B cell (primary cell): ENCODE measurements around the gene ZSCAN10. TPM values are rescaled to one million over a fixed set of nuclear protein-coding genes. Genes with fewer than 3 reads are reported as not detected.
A peak's percentile ranks its signal among the peaks of the same experiment; 100 is the strongest.

Experiments used
- ATAC-seq: fragments of 200-7000 bp; cut with Tn5 transposase; one replicate; pipeline ENCODE4 v1.10.0; 2021; ENCODE audit warnings: low read depth, mild to moderate bottlenecking, moderate number of reproducible peaks, moderate library complexity
- CTCF ChIA-PET: fragments of 350-600 bp; sonication (Branson Sonifier 250); formaldehyde crosslinking; loops from one replicate; lab custom pipeline; 2021; ENCODE audit warnings: antibody characterized with exemption, inconsistent platforms; lab: Charles Lee
- POLR2A ChIA-PET: fragments of 350-600 bp; sonication (Branson Sonifier 250); formaldehyde crosslinking; loops from one replicate; lab custom pipeline; 2021; ENCODE audit warnings: antibody characterized with exemption; lab: Charles Lee
- DNase-seq: peaks from one replicate; pipeline ENCODE4 v3.0.0; 2013
- H2AFZ ChIP-seq: 2 replicates; pipeline ENCODE4 v1.6.1; 2012; ENCODE audit warnings: mild to moderate bottlenecking, low read depth, low read length; ENCODE audit not compliant: insufficient read depth, poor library complexity, severe bottlenecking
- H3K27ac ChIP-seq, 2 donors: 1 replicate in 1 of 2; 2 replicates in 1 of 2; pipeline ENCODE4 v1.5.1; 2012 to 2013; ENCODE audit warnings: low read length in 2 of 2, mild to moderate bottlenecking in 2 of 2, moderate library complexity in 1 of 2
- H3K27me3 ChIP-seq, 4 experiments: fragments of 200-600 bp in 1 of 4; sonication (generic) in 1 of 4; replicated peaks in 1 of 4; 1 replicate in 2 of 4; 2 replicates in 2 of 4; pipeline versions ENCODE4 v1.6.1 to v1.7.0; 2013 to 2016; ENCODE audit warnings: low read length in 3 of 4, mild to moderate bottlenecking in 2 of 4, mixed read lengths in 1 of 4, moderate library complexity in 1 of 4; ENCODE audit not compliant: insufficient read depth in 4 of 4, control insufficient read depth in 3 of 4; ENCODE audit errors: control extremely low read depth in 1 of 4
- H3K36me3 ChIP-seq, 2 experiments: replicated peaks in 1 of 2; 1 replicate in 1 of 2; 2 replicates in 1 of 2; pipeline versions ENCODE4 v1.6.1 to v1.7.1; 2013; ENCODE audit warnings: low read length in 1 of 2; ENCODE audit not compliant: insufficient read depth in 2 of 2, control insufficient read depth in 1 of 2; ENCODE audit errors: control extremely low read depth in 1 of 2, extremely low read depth in 1 of 2
- H3K4me1 ChIP-seq, 2 donors: fragments of 200-600 bp in 1 of 2; sonication (generic) in 1 of 2; 1 replicate in 1 of 2; 2 replicates in 1 of 2; pipeline versions ENCODE4 v1.5.1 to v1.6.1; 2013 to 2017; ENCODE audit warnings: low read length in 2 of 2; ENCODE audit not compliant: control insufficient read depth in 2 of 2, insufficient read depth in 2 of 2
- H3K4me2 ChIP-seq: replicated peaks from 2 replicates; pipeline ENCODE3; 2012; ENCODE audit warnings: mild to moderate bottlenecking, low read depth, low read length; ENCODE audit not compliant: poor library complexity, severe bottlenecking
- H3K4me3 ChIP-seq, 5 experiments: fragments of 200-600 bp in 1 of 5; sonication (generic) in 1 of 5; 1 replicate in 3 of 5; 2 replicates in 2 of 5; pipeline versions ENCODE4 v1.5.1 to v1.7.0; 2011 to 2016; ENCODE audit warnings: low read length in 4 of 5, mild to moderate bottlenecking in 4 of 5, low read depth in 2 of 5, control low read depth in 1 of 5, moderate library complexity in 1 of 5; ENCODE audit not compliant: insufficient read depth in 1 of 5; ENCODE audit errors: control extremely low read depth in 1 of 5, extremely low read depth in 1 of 5
- H3K79me2 ChIP-seq: fragments of 200-600 bp; sonication (generic); one replicate; pipeline ENCODE4 v1.6.0; 2016; ENCODE audit warnings: low read length; ENCODE audit not compliant: control insufficient read depth, insufficient read depth
- H3K9ac ChIP-seq: fragments of 200-600 bp; sonication (generic); 2 replicates; pipeline ENCODE4 v1.6.1; 2017; ENCODE audit warnings: mild to moderate bottlenecking, low read length, moderate library complexity
- H3K9me3 ChIP-seq, 3 donors: one replicate each; pipeline versions ENCODE4 v1.6.1 to v1.7.1; 2013; ENCODE audit warnings: low read length in 2 of 3; ENCODE audit not compliant: control insufficient read depth in 2 of 3, insufficient read depth in 1 of 3; ENCODE audit errors: control extremely low read depth in 1 of 3
- H4K20me1 ChIP-seq: 2 replicates; pipeline ENCODE4 v1.6.0; 2012; ENCODE audit warnings: mild to moderate bottlenecking, low read length; ENCODE audit not compliant: insufficient read depth, control insufficient read depth, poor library complexity, severe bottlenecking
- H3K27ac Mint-ChIP-seq: one replicate; pipeline ENCODE4 v1.8.0; 2021; ENCODE audit warnings: mixed read lengths
- H3K27me3 Mint-ChIP-seq: one replicate; pipeline ENCODE4 v1.8.0; 2021; ENCODE audit warnings: mixed read lengths
- H3K4me1 Mint-ChIP-seq: one replicate; pipeline ENCODE4 v1.8.0; 2021; ENCODE audit warnings: mixed read lengths
- H3K4me3 Mint-ChIP-seq: one replicate; pipeline ENCODE4 v1.8.0; 2021; ENCODE audit warnings: mixed read lengths
- H3K9me3 Mint-ChIP-seq: one replicate; pipeline ENCODE4 v1.8.0; 2022; ENCODE audit warnings: mixed read lengths; ENCODE audit not compliant: insufficient read depth
- EZH2 ChIP-seq: IDR thresholded peaks from 2 replicates; pipeline ENCODE4 v1.6.1; 2012; ENCODE audit warnings: borderline replicate concordance, low read depth, mild to moderate bottlenecking, moderate library complexity, low read length; ENCODE audit not compliant: insufficient read depth, poor library complexity, severe bottlenecking
- WGBS: methylation state at CpG from one replicate; pipeline ENCODE4 v1.1.5; 2013; ENCODE audit warnings: missing lambda C conversion rate; ENCODE audit not compliant: insufficient coverage; 5-methylcytosine and 5-hydroxymethylcytosine counted together
- intact Hi-C: fragments of 100-400 bp; cut with micrococcal nuclease; formaldehyde crosslinking; loops from one replicate; pipeline ENCODE4 v1.10.0; 2022
- polyA plus RNA-seq: library from polyadenylated mRNA; depleted of rRNA; stranded (reverse); fragments of >200 nt; gene quantifications from 2 replicates; pipeline ENCODE4 v1.2.3, GENCODE V29; 2012
- total RNA-seq, 2 donors: library from RNA; stranded (reverse); fragments of 120-200 nt in 1 of 2; gene quantifications; 1 replicate in 1 of 2; 2 replicates in 1 of 2; pipeline versions ENCODE4 v1.2.3 to v1.2.4, GENCODE V29; 2013 to 2022
- TF ChIP-seq, protein P1 (sequence below): fragments of 200-600 bp; IDR thresholded peaks from one replicate; pipeline ENCODE4 v1.8.0; 2022; ENCODE audit warnings: antibody characterized with exemption, mild to moderate bottlenecking

The ZSCAN10 gene
- total and polyA plus RNA-seq, 2 donors (not counting 1 experiment from before 2014, with no cell fraction given): not detected

DNA sequence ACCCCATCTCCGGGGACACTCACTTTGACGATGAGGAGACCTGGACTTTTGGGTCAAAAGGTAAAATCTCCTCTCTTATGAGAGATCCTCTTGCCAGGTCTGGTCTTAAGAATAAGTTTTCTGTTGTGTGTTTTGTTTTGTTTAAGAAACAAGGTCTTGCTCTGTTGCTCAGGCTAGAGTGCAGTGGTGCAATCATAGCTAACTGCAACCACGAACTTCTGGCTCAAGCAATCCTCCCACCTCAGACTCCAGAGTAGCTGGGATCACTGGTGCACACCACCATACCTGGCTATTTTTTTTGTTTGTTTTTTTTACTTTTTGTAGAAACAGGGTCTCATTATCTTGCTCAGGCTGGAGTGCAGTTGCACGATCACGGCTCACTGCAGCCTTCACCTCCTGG is 48.6 kb downstream of the ZSCAN10 start:
- Histone ChIP-seq H3K79me2 (no peaks in the 10 kb centered on the region), H2AFZ (no peak overlapping the region), H3K36me3 (no peaks in the 10 kb centered on the region), H3K27ac (no peak overlapping the region), H3K9ac (no peak overlapping the region), H3K27me3 (peaks cover 0 to 41% (median 20%) of the 10 kb centered on the region in 4 experiments), H3K4me2 (no peak overlapping the region), H3K4me1 (peaks cover 21 to 25% of the 10 kb centered on the region in 2 donors), H4K20me1 (no peaks in the 10 kb centered on the region), H3K4me3 (peak overlapping the region in 1 of 5 experiments; percentile 34), H3K9me3 (peaks cover 0 to 11% (median 0%) of the 10 kb centered on the region in 3 donors)
- POLR2A ChIA-PET: interaction anchor here (0.5 kb wide), 1 partner anchor 52 kb away, joined by 3 read pairs; no protein-coding TSS in a partner anchor
- DNase-seq (no peak), ATAC-seq (no peak)
- WGBS: no CpG with 5 or more reads among the region's 5 CpGs
- TF ChIP-seq, protein P1, sequence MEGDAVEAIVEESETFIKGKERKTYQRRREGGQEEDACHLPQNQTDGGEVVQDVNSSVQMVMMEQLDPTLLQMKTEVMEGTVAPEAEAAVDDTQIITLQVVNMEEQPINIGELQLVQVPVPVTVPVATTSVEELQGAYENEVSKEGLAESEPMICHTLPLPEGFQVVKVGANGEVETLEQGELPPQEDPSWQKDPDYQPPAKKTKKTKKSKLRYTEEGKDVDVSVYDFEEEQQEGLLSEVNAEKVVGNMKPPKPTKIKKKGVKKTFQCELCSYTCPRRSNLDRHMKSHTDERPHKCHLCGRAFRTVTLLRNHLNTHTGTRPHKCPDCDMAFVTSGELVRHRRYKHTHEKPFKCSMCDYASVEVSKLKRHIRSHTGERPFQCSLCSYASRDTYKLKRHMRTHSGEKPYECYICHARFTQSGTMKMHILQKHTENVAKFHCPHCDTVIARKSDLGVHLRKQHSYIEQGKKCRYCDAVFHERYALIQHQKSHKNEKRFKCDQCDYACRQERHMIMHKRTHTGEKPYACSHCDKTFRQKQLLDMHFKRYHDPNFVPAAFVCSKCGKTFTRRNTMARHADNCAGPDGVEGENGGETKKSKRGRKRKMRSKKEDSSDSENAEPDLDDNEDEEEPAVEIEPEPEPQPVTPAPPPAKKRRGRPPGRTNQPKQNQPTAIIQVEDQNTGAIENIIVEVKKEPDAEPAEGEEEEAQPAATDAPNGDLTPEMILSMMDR: no peak
- TF ChIP-seq EZH2: no peak
- no peaks in the 10 kb centered on the region for H3K9me3 Mint-ChIP-seq
- H3K4me1 Mint-ChIP-seq: peaks cover 20% of the 10 kb centered on the region
- intact Hi-C loops: no loop called here
- no peak overlapping the region for H3K4me3 Mint-ChIP-seq
- CTCF ChIA-PET: interaction anchor here (0.6 to 1.4 kb wide), 2 partner anchors 22 to 608 kb away, joined by 3 read pairs; no protein-coding TSS in a partner anchor
- peaks cover 11% of the 10 kb centered on the region for H3K27me3 Mint-ChIP-seq
- no peak overlapping the region for H3K27ac Mint-ChIP-seq

DNA sequence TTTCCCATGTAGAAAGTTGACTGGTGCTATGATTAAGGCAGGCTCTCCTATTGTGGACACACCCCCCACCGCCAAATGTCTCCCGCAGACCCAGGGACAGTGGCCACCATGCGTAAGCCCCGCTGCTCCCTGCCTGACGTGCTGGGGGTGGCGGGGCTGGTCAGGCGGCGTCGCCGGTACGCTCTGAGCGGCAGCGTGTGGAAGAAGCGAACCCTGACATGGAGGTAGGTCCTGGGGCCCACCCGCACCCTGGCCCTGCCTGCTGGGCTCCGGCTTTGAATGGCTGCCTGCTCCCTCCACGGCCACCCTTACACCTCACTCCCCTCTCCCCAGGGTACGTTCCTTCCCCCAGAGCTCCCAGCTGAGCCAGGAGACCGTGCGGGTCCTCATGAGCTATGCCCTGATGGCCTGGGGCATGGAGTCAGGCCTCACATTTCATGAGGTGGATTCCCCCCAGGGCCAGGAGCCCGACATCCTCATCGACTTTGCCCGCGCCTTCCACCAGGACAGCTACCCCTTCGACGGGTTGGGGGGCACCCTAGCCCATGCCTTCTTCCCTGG is 49.1 kb downstream of the ZSCAN10 start:
- Mint-ChIP-seq H3K4me1 (peaks cover 20% of the 10 kb centered on the region), H3K27ac (no peak overlapping the region), H3K27me3 (peaks cover 15% of the 10 kb centered on the region), H3K4me3 (no peak overlapping the region), H3K9me3 (no peaks in the 10 kb centered on the region)
- DNase-seq (no peak), ATAC-seq (no peak)
- TF ChIP-seq, protein P1: no peak
- TF ChIP-seq EZH2: no peak
- H3K9ac ChIP-seq: no peak overlapping the region
- intact Hi-C loops: loop anchor here (5.0 kb wide), 1 partner anchor 122 kb away; no protein-coding TSS in a partner anchor
- peak overlapping the region in 1 of 5 experiments; percentile 12 for H3K4me3 ChIP-seq
- H3K79me2 ChIP-seq: no peaks in the 10 kb centered on the region
- no peaks in the 10 kb centered on the region for H4K20me1 ChIP-seq
- ChIA-PET CTCF (interaction anchor here (1.4 kb wide), 1 partner anchor 22 kb away, joined by 3 read pairs; no protein-coding TSS in a partner anchor), POLR2A (interaction anchor here (0.5 kb wide), 1 partner anchor 52 kb away, joined by 3 read pairs; no protein-coding TSS in a partner anchor)
- peaks cover 0 to 15% (median 0%) of the 10 kb centered on the region in 3 donors for H3K9me3 ChIP-seq
- H3K27ac ChIP-seq: no peak overlapping the region
- no peak overlapping the region for H3K4me2 ChIP-seq
- peaks cover 0 to 45% (median 22%) of the 10 kb centered on the region in 4 experiments for H3K27me3 ChIP-seq
- peaks cover 21 to 25% of the 10 kb centered on the region in 2 donors for H3K4me1 ChIP-seq
- WGBS: 84% methylated on average over 26 of the region's 26 CpGs
- no peaks in the 10 kb centered on the region for H3K36me3 ChIP-seq
- no peak overlapping the region for H2AFZ ChIP-seq
